ENCODE measurements around the gene TRIM8.

GRCh38 chr10:102602272-102603045 is 41.8 kb upstream of the TRIM8 start:
- TF ChIP-seq TAF1 (IDR thresholded peaks at IDR 0.05; ENCODE audit: low read depth) (no peak), REST (IDR thresholded peaks at IDR 0.05; ENCODE audit: low read depth) (no peak), TCF12 (IDR thresholded peaks at IDR 0.05; ENCODE audit: low read depth) (no peak), RAD21 (IDR thresholded peaks at IDR 0.05; ENCODE audit: low read depth) (no peak), EP300 (IDR thresholded peaks at IDR 0.05; ENCODE audit: borderline replicate concordance) (no peak)
